ENCODE data around the gene GPR4.

GPR4 gene

DNA sequence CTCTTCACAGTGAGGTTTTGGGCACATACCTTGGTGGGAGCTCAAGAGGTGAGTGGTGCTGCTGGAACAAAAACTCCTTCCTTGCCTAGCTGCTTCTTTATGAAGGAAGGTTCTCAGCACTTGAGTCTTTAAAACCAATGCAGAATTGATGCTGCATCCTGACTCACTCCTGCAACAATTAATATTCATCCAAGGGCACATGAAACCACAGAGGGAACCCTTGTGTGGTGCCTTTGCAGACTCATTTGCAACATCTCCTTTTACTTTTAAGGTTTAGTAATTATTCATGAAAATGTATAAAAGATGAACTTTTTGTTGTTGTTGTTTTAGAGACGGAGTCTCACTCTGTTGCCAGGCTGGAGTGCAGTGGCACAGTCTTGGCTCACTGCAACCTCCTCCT, 47.5 kb downstream of the GPR4 start:
- DNase-seq (ENCODE audit: low read depth in 2 of 2): no peak

DNA sequence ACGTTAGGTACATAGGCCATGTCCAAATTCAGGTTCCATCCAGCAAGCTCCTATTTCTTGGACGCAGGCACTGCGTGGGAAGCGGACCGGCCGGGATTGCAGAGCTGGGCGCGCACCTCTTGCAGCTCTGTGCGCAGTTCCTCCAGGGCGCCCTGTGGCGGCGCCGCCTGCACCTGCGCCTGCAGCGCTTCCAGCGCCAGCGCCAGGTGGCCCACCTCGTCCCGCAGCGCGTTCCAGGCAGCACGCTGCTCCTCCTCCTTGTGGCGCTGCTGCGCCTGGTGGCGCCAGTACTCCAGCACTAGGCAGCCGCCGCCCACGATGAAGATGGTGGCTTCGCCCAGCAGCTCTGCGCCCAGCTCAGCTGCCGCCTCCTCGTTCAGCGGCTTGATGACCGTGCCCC, 48.5 kb downstream of the GPR4 start:
- DNase-seq (ENCODE audit: low read depth in 2 of 2): no peak

DNA sequence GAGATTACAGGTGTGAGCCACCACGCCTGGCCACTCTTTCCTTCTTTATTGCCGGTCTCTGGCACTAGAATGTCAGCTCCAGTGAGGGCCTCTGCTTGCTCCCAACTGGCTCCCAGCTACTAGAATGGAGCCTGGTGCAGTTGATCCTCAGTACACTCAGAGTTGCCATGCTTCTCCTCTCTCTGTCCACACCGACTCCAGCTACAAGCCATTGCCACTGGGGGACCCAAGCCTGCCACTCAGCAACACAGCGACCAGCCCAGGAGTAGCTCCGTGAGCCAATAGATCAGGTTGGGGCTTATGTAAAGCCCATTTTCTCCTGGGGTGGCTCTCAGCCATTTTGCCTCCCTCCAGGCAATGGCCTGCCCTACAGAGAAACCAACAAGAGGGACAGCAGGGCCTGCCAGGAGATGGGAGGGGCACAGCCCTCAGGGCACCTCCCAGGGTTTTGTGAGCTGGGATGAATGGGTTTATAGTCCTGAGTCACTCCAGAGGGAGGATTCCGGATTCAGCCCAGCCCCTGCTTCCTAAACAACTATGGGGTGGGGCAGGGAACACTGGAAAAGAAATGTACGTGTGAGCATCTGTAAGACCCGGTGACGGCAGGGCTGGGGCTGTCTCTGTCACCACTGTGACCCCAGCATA, 53.9 kb downstream of the GPR4 start:
- no peak for DNase-seq (ENCODE audit: low read depth in 2 of 2)

GRCh38 chr19:45547211-45547770, 54.7 kb downstream of the GPR4 start:
- no peak for DNase-seq (ENCODE audit: low read depth in 2 of 2)

DNA sequence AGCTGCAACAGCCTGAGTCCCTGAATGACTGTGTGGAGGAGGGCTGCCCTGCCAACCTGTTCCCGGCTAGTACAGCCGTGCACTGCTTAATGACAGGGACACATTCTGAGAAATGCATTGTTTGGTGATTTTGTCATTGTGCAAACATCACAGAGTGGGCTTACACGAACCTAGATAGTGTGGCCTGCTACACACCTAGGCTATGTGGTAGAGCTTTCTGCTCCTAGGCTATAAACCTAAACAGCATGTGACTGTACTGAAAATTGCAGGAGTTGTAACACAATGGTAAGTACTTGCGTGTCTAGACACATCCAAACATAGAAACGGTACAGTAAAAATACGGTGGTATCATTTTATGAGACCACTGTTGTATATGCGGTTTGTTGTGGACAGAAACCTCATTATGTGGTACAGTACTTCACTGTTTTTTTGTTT, 59.8 kb downstream of the GPR4 start:
- no peak for DNase-seq (ENCODE audit: low read depth in 2 of 2)
